GM21360 (cell line): ENCODE data around the gene IVL.
A peak's percentile ranks its signal among the peaks of the same experiment; 100 is the strongest.

Experiments used
- ATAC-seq: cut with Tn5 transposase; IDR thresholded peaks from one replicate; pipeline ENCODE4 v1.9.1; 2021; ENCODE audit warnings: mild to moderate bottlenecking, moderate library complexity; ENCODE audit not compliant: unreplicated experiment

IVL gene

GRCh38 chr1:152907686-152908601 lies at the start of gene IVL:
Gene IVL, plus strand, starts transcription at chr1:152908546. Its CDS starts 1,252 bp downstream, at chr1:152909798.
- ATAC-seq: peak; percentile 37

- no peak for ATAC-seq
Observed at GRCh38 chr1:152859696-152860095, 48.6 kb upstream of the IVL start, which contains the start of gene LCE7A. Gene LCE7A, plus strand, starts transcription at chr1:152859996. Its CDS starts 702 bp downstream, at chr1:152860698.

GRCh38 chr1:152860129-152860528 lies 48.2 kb upstream of the IVL start:
- no peak for ATAC-seq

- no peak for ATAC-seq
Observed at GRCh38 chr1:152861374-152861773, 47.0 kb upstream of the IVL start.

GRCh38 chr1:152864443-152864842 lies 43.9 kb upstream of the IVL start:
- no peak for ATAC-seq

GRCh38 chr1:152866321-152866720 lies 42.0 kb upstream of the IVL start:
- no peak for ATAC-seq

GRCh38 chr1:152869808-152870419 lies 38.4 kb upstream of the IVL start:
- peak; percentile 68 for ATAC-seq

- ATAC-seq: no peak
Observed at GRCh38 chr1:152870831-152871730, 37.3 kb upstream of the IVL start.

- ATAC-seq: no peak
Observed at GRCh38 chr1:152871731-152872126, 36.6 kb upstream of the IVL start.

- ATAC-seq: no peak
Observed at GRCh38 chr1:152873495-152873894, 34.9 kb upstream of the IVL start.

GRCh38 chr1:152876827-152877226 lies 31.5 kb upstream of the IVL start:
- ATAC-seq: no peak

GRCh38 chr1:152878042-152878441 lies 30.3 kb upstream of the IVL start, which contains the start of gene SMCP:
Gene SMCP, plus strand, starts transcription at chr1:152878322. Its CDS starts 6,101 bp downstream, at chr1:152884423.
- no peak for ATAC-seq

- no peak for ATAC-seq
Observed at GRCh38 chr1:152879559-152880198, 28.7 kb upstream of the IVL start.

GRCh38 chr1:152880316-152880715 lies 28.0 kb upstream of the IVL start:
- no peak for ATAC-seq

- peak; percentile 81 for ATAC-seq
Observed at GRCh38 chr1:152880907-152881306, 27.4 kb upstream of the IVL start.

GRCh38 chr1:152884085-152884484 lies 24.3 kb upstream of the IVL start:
- ATAC-seq: no peak

- ATAC-seq: no peak
Observed at GRCh38 chr1:152884506-152884905, 23.8 kb upstream of the IVL start.

- ATAC-seq: no peak
Observed at GRCh38 chr1:152884966-152885624, 23.3 kb upstream of the IVL start.

- no peak for ATAC-seq
Observed at GRCh38 chr1:152886085-152886484, 22.3 kb upstream of the IVL start.
